GM19324 (cell line): Measurements from ENCODE around the gene NTF4.
"Not testable (repeated sequence)": the region's sequence is repeated elsewhere in the genome, so short reads cannot be mapped to it uniquely, and the experiment has no call there.

Source experiments
- ATAC-seq: cut with Tn5 transposase; IDR thresholded peaks from one replicate; pipeline ENCODE4 v1.9.1; 2021; ENCODE audit warnings: mild to moderate bottlenecking, moderate library complexity; ENCODE audit not compliant: unreplicated experiment, low FRiP score

The NTF4 gene

DNA sequence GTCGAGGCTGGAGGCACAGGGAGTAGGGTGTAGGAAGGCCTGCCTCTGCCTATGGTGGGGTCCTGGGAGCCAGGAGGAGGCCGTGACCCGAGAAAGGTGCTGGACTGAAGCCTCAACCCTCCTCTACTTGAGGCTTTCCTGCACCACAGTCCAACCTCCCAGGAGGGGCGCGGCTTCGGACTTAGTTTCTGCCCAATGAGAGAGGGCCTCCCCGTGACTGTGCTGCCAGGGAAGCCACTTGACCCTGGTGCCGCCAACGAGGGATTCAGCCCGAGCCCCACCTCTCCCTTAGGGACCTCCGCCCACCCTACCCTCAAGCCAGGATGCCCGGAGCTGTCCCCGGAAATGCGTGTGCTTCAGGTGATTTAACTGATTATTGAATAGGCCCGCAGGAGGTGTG, 40.4 kb downstream of the NTF4 start, which contains the start of gene CGB3:
Gene CGB3, minus strand, starts transcription at position 101 of the 400 bp plus-strand sequence. CDS start 362 bp downstream, outside the sequence.
- ATAC-seq, result not testable (repeated sequence)

DNA sequence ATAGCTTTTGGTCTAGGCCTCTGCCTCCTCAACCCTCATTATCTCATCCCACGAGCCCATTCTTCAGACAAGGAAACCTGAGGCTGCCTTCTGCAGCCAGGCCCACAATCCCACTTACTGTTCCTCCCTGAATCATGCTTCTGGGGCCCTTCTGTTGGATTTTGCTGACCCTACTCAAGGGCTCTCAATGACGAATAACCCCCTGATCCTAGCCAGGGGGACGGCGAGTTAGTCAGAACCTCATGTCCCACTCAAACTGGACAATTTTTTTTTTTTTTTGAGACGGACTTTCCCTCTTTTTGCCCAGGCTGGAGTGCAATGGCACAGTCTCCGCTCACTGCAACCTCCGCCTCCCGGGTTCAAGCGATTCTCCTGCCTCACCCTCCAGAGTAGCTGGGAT, 42.5 kb downstream of the NTF4 start:
- no peak for ATAC-seq

DNA sequence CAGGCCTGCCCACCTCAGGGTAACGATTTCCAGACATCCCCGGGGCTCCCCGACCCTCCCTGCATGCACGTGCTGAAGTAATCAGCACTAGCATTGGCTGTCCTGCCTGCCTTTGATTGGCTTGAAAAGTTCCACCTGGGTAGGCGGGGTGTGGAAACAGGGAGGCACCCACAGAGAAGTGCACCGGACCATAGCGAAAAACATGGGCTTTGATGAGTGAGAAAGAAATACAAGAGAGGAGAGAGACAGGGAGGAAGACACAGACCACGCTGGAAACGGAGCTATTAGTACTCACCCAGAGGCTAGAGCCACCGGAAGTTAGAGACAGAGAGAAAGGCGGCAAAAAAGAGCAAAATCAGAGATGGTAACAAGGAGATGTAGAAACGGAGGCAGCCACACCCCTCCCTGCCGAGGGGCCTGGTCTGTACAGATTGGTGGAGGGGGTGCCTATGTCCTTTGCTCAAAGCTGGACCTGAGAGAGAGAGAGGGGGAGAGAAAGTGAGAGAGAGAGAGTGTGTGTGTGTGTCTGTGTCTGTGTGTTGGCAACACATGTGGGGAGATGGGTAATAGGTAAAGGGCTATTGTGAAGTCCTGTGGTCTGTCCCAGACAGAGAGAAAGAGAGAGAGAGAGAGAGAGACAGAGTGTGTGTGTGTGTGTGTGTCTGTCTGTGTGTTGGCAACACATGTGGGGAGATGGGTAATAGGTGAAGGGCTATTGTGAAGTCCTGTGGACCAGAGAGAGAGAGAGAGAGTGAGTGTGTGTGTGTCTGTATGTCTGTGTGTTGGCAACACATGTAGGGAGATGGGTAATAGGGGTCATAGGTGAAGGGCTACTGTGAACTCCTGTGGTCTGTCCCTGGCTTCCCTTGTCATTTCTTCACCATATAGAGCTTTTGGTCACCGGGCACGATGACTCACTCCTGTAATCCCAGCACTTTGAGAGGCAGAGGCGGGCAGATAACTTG, 43.4 kb downstream of the NTF4 start:
- no peak for ATAC-seq

DNA sequence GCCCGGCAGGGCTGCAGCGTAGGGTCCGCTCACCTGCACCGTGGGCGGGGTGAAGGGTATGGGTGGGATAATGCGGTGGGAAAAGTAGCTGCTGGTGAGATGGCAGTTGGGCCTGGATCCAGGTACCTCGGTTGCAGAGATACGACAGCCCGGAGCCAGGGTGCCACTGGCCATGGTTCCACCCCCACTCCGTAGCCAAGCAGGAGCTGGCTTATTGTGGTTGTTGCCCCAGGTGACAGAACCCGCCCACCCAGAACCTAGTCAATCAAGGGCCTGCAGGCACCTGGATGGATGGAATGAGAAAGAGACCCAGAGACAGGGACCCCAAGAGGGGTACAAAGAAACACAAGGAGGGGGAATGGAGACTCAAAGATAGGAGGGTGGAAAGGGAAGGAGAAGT, 44.3 kb downstream of the NTF4 start:
- ATAC-seq, result no peak

DNA sequence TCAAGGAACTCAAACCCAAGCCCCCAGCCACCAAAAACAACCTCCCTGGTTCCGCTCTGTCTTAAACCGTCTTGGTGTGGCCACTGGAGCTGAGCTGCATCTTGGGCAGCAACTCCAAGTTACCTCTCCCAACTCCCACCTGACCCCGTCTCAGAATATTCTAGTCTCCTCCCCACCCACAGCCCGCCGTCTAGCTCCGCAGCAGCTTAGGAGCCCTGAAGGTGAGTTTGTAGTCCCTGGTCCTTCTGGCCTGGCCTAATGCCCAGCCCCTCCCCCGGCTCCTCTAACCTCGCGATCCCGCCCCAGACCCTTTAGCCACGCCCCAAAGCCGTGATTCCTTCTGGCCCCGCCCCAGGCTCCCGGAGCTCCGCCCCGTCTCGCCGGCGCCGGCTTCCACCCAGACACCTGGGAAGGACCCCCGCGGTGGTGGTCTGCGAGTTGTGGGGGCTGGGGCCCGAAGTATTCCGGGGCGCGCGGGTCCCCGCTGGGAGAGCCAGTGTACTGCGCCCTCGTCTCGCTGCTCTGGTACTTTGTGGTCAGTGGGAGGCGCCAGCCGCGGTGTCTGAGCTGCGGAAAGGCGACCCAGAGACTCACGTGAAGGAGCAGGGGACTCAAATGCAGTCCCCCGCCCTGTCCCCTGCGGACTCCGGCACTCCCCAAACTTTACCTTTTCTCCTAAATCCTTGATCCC, 45.2 kb downstream of the NTF4 start:
- ATAC-seq, result no peak

DNA sequence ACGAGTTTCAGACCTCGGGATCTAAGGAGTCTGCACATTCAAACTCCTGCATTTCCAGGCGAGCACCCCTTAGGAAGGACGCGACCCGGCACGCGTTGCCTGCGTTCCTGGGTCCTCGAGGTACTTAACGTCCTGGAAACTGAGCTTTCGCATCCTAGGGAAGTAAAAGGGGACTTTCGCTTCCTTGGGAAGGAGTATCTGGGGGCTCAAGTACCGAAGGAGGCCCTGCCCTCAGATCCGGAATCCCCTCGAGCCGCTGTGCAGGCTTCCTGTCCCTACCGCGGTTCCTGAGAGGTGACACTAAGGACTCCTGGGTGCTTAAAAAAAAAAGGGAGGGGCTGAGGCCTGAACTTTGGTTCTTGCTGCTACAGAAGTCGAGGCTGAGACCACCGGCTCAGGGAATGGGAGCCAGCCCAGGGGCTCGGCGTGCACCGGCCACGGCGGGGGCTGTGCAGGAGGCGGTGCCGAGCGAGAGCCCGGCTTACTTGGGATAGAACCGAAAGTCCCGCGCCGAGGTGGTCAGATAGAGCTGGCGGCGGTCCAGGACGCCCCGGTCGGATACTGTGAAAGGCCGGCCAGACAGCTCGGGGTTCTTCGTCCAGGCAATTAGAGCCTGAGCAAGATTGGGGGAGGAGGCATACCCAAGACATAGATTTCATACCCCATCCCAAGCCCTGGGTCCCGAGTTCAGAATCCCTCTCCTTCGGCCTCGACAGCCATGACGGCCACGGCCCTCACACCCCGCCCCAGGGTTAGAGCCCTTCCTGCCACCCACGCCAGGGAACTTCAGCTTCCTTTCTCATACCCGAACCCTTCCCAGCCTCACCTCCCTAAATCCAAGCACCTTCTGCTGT, 46.0 kb downstream of the NTF4 start:
- not testable (repeated sequence) for ATAC-seq

DNA sequence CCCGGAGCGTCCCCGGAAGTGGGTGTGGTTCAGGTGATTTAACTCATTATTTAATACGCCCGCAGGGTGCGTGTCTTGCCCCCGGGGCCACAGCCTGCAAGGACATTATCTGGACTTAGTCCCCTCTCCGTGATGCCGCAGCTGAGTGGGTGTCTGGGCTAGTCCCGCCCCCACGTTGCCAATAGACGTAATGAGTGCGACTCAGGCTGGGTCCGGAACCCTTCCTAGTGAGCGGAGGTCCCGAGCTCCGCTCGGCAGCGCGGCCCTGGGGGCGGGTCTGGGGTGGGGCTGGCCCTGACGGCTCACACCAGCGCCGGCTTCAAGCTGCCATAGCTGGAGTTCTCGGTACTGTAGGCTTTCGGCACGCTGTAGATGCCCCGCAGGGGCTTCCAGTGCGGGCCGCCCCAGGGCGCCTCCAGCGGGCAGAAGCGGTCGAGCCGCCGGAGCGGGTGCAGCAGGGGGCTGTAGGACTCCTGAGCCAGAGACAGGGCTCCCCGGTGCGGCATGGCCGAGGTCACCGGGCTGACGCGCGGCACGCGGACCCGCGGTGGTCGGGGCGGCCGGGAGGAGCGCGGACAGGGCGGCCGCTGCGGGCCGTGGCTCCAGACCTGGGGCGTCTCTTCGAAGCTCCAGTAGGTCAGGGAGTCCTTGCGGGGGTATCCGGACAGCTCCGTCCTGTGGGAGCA, 46.8 kb downstream of the NTF4 start:
- ATAC-seq, result peak; percentile 43

DNA sequence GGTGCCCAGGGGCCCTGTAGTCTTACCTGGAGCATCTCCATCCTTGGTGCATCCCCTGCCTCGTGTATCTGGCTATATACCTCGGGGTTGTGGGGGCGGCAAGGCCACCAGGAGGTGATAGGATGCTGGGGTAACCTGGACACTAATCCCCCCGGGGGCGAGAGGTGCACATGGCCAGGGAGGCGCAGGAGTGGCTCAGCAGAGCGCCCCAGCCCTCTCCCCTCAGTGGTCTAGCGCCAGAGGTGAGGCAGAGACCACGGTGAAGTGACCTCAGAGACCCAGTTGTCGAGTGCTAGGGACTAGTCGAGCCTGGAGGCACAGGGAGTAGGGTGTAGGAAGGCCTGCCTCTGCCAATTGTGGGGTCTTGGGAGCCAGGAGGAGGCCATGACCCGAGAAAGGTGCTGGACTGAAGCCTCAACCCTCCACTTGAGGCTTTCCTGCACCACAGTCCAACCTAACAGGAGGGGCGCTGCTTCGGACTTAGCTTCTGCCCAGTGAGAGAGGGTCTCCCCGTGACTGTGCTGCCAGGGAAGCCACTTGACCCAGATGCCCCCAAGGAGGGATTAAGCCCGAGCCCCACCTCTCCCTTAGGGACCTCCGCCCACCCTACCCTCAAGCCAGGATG, 47.5 kb downstream of the NTF4 start, which contains the start of gene LHB:
Gene LHB, minus strand, starts transcription at position 51 of the 625 bp plus-strand sequence. Its CDS starts 10 bp downstream, at position 41.
- ATAC-seq, result no peak

DNA sequence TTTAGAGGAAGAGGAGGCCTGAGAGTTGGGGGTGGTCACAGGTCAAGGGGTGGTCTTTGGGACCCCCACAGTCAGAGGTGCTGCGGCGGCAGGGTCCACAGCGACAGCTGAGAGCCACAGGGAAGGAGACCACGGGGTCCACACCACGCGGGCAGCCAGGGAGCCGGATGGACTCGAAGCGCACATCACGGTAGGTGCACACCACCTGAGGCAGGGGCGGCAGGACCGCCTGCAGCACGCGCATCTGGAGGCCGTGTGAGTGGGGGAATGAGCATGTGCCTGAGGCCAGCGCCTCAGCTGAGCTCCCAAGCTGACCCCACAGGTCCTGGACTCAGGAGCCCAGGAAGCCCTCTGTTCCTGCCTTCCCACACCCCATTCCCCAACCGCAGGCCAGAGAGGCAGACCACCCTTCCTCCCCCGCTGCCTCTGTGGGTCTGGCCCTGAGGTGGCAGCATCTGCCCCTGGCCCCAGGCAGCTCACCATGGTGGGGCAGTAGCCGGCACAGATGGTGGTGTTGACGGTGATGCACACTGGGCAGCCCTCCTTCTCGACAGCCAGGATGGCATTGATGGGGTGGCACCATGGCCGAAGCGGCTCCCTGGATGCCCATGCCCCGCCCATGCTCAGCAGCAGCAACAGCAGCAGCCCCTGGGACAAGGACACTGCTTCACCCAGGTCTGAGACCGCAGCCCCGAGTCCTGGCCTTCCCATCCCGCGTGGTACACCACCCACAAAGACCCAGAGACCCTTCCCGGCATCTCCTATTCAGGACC, 48.4 kb downstream of the NTF4 start:
- no peak for ATAC-seq

DNA sequence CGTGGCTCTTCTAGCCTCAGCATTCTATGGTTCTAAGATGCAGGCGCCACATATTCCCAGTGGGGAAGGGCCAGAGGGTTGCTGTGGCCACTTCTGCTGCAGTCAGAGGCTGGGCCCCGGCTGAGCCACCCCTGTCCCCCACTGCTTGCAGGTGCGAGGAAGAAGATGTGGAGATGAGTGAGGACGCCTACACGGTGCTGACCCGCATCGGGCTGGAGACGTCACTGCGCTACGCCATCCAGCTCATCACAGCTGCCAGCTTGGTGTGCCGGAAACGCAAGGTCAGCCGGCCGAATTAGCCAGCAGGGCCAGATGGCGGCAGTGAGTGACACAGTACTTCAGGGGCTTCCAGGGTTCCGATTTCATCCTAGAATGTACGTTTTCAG, 49.8 kb downstream of the NTF4 start:
- no peak for ATAC-seq

DNA sequence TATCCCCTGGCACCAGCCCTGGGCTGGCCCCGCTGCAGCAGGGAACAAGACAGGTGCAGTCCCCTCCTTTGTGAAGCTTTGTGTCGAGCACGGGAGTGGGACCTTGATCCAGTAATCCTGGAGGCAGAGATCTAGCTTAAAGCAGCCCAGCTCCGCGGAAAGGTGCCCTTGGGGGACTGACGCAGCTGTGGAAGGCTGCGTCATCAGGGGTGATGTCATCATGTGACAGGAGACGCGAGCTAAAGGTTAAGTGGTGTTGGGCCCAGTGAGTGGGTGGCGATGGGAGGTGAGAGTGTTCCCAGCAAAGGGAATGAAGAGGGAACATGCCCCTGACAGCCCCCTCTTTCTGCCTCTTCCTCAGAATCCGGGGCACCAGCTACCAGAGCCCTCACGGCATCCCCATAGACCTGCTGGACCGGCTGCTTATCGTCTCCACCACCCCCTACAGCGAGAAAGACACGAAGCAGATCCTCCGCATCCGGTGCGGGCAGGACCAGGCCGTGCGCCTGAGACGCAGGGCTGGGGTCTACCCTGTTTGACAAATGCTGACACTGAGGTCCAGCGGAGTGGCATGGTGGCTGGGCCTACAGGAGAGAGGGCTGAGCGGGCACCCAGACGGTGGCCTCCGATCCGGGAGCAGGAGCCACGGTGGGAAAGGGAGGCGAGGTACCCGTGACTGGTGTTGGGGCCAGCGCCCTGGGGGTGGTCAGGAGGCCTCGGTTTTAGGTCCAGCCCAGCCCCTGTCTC, 50.3 kb downstream of the NTF4 start:
- no peak for ATAC-seq

DNA sequence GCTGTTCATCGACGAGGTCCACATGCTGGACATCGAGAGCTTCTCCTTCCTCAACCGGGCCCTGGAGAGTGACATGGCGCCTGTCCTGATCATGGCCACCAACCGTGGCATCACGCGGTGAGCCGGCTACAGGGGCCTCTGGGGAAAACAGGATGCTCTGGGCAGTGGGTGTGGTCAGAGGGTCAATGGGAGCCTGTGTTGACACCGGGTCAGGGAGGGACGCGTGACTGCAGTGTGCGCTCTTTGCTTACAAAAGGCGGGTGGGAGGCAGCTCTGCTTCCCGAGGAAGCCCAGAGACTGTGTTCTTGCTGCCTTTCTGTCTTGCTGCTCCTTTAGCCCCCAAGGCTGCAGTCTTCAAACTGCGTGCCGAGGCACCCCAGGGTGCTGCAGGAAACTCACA, 53.4 kb downstream of the NTF4 start:
- ATAC-seq, result no peak
